Measurements from ENCODE around the gene ABCA3.

The ABCA3 gene

DNA sequence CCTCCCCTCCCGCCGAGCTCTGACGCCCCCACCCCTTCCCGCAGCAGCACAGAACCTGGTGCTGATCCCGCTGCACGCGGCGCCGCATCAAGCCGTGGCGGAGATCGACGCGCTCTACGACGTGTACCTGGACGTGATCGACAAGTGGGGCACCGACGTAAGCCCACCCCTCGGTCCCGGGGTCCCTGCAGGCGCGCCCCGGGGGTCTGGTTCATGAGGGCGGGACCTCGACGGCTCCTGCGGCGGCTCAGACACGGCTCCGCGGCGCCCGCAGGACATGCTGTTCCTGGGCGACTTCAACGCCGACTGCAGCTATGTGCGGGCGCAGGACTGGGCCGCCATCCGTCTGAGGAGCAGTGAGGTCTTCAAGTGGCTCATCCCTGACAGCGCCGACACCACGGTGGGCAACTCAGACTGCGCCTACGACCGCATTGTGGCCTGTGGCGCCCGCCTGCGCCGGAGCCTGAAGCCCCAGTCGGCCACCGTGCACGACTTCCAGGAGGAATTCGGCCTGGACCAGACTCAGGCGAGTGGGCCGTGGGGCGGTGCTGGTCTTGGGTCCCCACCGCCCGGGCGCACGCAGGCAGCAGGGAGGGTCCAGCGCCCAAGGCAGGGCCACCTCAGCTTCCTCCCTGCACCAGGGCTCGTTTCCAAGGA is 102.9 kb downstream of the ABCA3 start:
- TF ChIP-seq, protein P1, sequence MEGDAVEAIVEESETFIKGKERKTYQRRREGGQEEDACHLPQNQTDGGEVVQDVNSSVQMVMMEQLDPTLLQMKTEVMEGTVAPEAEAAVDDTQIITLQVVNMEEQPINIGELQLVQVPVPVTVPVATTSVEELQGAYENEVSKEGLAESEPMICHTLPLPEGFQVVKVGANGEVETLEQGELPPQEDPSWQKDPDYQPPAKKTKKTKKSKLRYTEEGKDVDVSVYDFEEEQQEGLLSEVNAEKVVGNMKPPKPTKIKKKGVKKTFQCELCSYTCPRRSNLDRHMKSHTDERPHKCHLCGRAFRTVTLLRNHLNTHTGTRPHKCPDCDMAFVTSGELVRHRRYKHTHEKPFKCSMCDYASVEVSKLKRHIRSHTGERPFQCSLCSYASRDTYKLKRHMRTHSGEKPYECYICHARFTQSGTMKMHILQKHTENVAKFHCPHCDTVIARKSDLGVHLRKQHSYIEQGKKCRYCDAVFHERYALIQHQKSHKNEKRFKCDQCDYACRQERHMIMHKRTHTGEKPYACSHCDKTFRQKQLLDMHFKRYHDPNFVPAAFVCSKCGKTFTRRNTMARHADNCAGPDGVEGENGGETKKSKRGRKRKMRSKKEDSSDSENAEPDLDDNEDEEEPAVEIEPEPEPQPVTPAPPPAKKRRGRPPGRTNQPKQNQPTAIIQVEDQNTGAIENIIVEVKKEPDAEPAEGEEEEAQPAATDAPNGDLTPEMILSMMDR (IDR thresholded peaks at IDR 0.05) = no peak

DNA sequence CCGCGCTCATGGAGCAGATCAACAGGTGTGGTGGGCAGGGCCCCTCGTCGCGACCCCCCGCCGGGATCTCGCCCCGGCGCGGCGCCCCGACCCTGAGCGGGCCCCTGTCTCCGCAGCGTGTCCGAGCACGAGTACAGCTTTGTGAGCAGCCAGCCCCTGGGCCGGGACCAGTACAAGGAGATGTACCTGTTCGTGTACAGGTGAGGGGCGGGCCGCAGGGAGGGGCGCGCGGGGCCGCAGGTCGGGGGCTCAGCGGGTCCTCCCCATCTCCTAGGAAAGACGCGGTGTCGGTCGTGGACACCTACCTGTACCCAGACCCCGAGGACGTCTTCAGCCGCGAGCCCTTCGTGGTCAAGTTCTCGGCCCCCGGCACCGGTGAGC is 103.4 kb downstream of the ABCA3 start:
- TF ChIP-seq, protein P1 (IDR thresholded peaks at IDR 0.05) = no peak

DNA sequence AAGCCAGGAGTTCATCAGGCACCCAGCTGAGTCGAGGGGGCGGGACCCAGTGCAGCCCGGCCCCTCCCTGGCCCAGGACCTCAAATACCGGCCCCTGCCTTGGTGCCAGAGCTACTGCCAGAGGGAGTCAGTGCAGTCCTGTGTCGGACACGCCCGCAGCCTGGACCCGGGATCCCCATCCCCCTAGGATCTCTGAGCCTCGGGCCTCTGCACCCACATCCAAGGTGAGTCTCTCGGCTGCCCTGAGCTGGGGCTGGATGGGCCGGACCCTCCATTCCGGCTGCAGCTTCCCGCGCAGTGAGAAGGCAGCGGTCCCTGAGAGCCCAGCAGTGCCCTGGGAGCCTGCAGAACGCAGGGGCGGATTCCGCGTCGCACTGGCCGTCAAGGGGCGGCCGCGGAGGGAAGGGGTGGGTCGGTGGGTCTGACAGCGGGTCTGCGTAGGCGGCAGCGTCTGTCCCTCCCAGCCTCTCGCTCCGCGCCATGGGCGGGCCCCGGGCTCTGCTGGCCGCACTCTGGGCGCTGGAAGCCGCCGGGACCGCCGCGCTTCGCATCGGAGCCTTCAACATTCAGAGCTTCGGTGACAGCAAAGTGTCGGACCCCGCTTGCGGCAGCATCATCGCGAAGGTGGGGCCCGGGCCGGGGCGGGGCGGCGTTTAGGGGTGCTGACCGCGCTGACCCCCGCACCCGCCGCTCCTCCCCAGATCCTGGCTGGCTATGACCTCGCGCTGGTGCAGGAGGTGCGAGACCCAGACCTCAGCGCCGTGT is 104.0 kb downstream of the ABCA3 start, which contains the start of gene DNASE1L2:
Gene DNASE1L2 (plus strand): TSS at position 108 of the 765 bp plus-strand sequence. CDS start 373 bp downstream, at position 481.
- TF ChIP-seq, protein P1 (IDR thresholded peaks at IDR 0.05) = no peak

DNA sequence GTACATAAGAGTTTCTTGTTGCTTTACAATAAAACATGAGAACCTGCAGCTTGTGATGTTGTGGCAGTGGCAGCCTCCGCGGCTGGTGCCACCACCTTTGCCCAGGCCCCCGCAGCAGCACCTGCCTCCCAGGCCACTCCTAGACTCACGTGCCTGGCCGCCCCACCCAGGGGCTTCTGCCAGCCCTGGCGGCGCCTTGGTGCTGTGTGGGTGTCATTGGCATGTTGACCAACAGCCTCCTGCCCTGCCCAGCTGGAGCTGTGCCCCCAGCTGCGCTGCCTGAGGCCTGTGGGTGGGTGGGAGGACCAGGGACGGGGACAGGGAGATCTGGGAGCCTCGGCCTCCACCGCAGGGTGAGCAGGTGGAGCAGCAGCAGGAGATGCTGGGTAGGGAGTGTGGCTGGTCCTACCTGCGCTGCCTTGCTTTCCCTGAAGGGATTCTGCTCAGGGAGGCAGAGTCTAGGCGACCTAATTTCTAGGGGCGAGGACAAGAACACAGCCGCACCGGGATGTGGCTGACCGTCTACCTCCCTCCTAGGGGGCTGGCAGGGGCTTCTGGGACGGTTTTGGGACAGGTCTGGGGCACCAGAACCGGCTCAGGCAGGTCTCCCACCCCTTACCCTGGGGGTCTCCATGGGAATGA is 104.7 kb downstream of the ABCA3 start:
- TF ChIP-seq, protein P1 (IDR thresholded peaks at IDR 0.05) = no peak

DNA sequence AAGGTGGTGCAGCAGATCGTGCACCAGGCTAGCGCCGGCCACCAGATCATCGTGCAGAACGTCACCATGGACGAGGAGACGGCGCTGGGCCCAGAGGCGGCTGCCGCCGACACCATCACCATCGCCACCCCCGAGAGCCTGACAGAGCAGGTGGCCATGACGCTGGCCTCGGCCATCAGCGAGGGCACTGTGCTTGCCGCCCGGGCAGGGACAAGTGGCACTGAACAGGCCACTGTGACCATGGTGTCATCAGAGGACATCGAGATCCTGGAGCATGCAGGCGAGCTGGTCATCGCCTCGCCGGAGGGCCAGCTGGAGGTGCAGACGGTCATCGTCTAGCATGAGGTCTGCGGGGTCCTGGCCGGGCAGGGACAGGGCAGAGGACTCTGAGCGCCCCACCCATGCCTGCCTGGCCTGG is 105.3 kb downstream of the ABCA3 start:
- TF ChIP-seq, protein P1 (IDR thresholded peaks at IDR 0.05) = no peak

DNA sequence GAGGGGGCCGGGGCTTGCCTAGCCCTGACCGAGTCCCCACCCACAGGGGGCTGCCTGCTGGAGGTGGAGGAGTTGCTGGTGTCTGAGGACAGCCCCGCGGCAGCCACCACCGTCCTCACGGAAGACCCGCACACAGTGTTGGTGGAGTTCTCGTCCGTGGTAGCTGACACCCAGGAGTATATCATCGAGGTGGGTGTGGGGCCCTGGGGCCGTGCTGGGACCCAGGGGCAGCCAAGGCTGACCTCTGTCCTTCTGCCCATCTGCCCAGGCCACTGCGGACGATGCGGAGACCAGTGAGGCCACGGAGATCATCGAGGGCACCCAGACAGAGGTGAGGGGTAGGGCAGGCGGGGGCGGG is 105.7 kb downstream of the ABCA3 start:
- TF ChIP-seq, protein P1 (IDR thresholded peaks at IDR 0.05) = no peak

DNA sequence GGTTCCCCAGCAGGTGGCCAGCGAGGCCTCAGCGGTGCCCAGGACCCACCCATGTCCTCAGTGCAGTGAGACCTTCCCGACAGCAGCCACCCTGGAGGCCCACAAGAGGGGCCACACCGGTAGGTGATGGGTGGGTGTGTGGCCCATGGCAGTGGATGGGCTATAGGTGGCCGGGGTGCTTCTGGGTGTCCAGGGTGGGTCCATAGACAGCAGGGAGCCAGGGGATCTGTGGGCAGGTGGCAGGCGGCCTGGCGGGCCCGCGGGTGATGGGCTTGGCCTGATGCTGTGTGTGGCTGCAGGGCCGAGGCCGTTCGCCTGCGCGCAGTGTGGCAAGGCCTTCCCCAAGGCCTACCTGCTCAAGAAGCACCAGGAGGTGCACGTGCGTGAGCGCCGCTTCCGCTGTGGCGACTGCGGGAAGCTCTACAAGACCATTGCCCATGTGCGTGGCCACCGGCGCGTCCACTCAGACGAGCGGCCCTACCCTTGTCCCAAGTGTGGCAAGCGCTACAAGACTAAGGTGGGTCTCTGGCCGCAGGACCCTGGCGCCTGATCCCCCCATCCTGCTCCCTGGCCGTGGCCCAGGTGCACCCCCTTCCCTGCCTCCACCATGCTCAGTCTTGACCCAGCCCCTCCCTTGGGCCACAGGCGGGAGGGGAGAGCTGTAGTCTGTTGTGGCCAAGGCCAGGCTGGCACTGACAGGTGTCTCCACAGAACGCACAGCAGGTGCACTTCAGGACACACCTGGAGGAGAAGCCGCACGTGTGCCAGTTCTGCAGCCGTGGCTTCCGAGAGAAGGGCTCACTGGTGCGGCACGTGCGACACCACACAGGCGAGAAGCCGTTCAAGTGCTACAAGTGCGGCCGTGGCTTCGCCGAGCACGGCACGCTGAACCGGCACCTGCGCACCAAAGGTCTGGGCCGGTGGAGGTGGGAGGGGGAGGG is 106.4 kb downstream of the ABCA3 start:
- TF ChIP-seq, protein P1 (IDR thresholded peaks at IDR 0.05) = no peak
